CD4-positive, alpha-beta T cell (primary cell): ENCODE results near the gene HOXA11. TPM values are rescaled to one million over a fixed set of nuclear protein-coding genes. Genes with fewer than 3 reads are reported as not detected.

Experiments used
- ATAC-seq: fragments of 200-7000 bp; cut with Tn5 transposase; one replicate; pipeline ENCODE4 v1.10.0; 2022; ENCODE audit warnings: mild to moderate bottlenecking; ENCODE audit not compliant: poor library complexity
- CTCF ChIA-PET: fragments of 350-600 bp; sonication (Branson Sonifier 250); formaldehyde crosslinking; loops from one replicate; lab custom pipeline; 2021; ENCODE audit warnings: antibody characterized with exemption, inconsistent platforms; lab: Charles Lee
- POLR2A ChIA-PET: fragments of 350-600 bp; sonication (Branson Sonifier 250); formaldehyde crosslinking; loops from one replicate; lab custom pipeline; 2021; ENCODE audit warnings: antibody characterized with exemption, inconsistent platforms; lab: Charles Lee
- DNase-seq, 14 experiments: peaks; one replicate each; pipeline ENCODE4 v3.0.0-alpha.2; 2013 to 2020; ENCODE audit warnings: mixed read lengths in 2 of 14
- H3K27ac ChIP-seq, 2 donors: one replicate each; pipeline versions ENCODE4 v1.5.1 to v1.7.0; 2013; ENCODE audit warnings: low read length in 2 of 2, low read depth in 1 of 2, mild to moderate bottlenecking in 1 of 2
- H3K27me3 ChIP-seq, 2 experiments: 1 replicate in 1 of 2; 2 replicates in 1 of 2; pipeline versions ENCODE4 v1.6.1 to v1.7.0; 2013; ENCODE audit warnings: low read length in 2 of 2, control low read depth in 1 of 2, mild to moderate bottlenecking in 1 of 2, moderate library complexity in 1 of 2; ENCODE audit not compliant: insufficient read depth in 2 of 2, control insufficient read depth in 1 of 2
- H3K36me3 ChIP-seq: one replicate; pipeline ENCODE4 v1.6.1; 2013; ENCODE audit warnings: low read length, control low read depth; ENCODE audit not compliant: insufficient read depth
- H3K4me1 ChIP-seq: one replicate; pipeline ENCODE4 v1.6.1; 2013; ENCODE audit warnings: low read length, control low read depth; ENCODE audit not compliant: insufficient read depth
- H3K4me3 ChIP-seq: one replicate; pipeline ENCODE4 v1.5.1; 2013; ENCODE audit warnings: mild to moderate bottlenecking, low read length, moderate library complexity
- H3K9me3 ChIP-seq, 2 experiments: 1 replicate in 1 of 2; 2 replicates in 1 of 2; pipeline versions ENCODE4 v1.6.1 to v1.7.0; 2013; ENCODE audit warnings: low read length in 2 of 2, mild to moderate bottlenecking in 2 of 2, control low read depth in 1 of 2, moderate library complexity in 1 of 2; ENCODE audit not compliant: control insufficient read depth in 1 of 2, insufficient read depth in 1 of 2
- H3K27ac Mint-ChIP-seq: one replicate; pipeline ENCODE4 v1.8.0; 2020; ENCODE audit warnings: mixed read lengths
- H3K27me3 Mint-ChIP-seq: one replicate; pipeline ENCODE4 v1.8.0; 2021; ENCODE audit warnings: mixed read lengths
- H3K36me3 Mint-ChIP-seq: one replicate; pipeline ENCODE4 v1.8.0; 2021; ENCODE audit warnings: low read depth, mixed read lengths
- H3K4me1 Mint-ChIP-seq: one replicate; pipeline ENCODE4 v1.8.0; 2021; ENCODE audit warnings: low read depth, mixed read lengths
- H3K4me3 Mint-ChIP-seq: one replicate; pipeline ENCODE4 v1.8.0; 2020; ENCODE audit warnings: mild to moderate bottlenecking, mixed read lengths
- H3K9me3 Mint-ChIP-seq: one replicate; pipeline ENCODE4 v1.8.0; 2020; ENCODE audit warnings: mixed read lengths
- CTCF ChIP-seq: fragments of 200-600 bp; IDR thresholded peaks from one replicate; pipeline ENCODE4 v1.8.0; 2022; ENCODE audit warnings: antibody characterized with exemption, mild to moderate bottlenecking
- intact Hi-C, 2 experiments: fragments of 100-400 bp; cut with DNase I in 1 of 2; cut with micrococcal nuclease in 1 of 2; formaldehyde crosslinking; loops; one replicate each; pipeline versions ENCODE4 v1.15.1 to v1.9.0; 2023 to 2025; cut with DNase I, micrococcal nuclease
- total RNA-seq, 174 experiments: library from RNA in 2 of 174; stranded (reverse) in 2 of 174; gene quantifications; one replicate each; pipeline ENCODE4 v1.2.3 and lab custom pipeline; 2021 to 2026

Gene HOXA11
- total RNA-seq, 2 experiments from 2014 or later, result not detected

GRCh38 chr7:27165996-27166530 lies 19.0 kb downstream of the HOXA11 start:
- CTCF ChIA-PET, result interaction anchor here (1.3 to 2.5 kb wide), 3 partner anchors 14 to 797 kb away, joined by 4 to 9 read pairs (median 6); no protein-coding TSS in a partner anchor
- Histone ChIP-seq H3K9me3 (peaks cover 0 to 65% of the 10 kb centered on the region in 2 experiments), H3K4me1 (peaks cover 60% of the 10 kb centered on the region), H3K4me3 (no peak overlapping the region), H3K27ac (no peak overlapping the region), H3K27me3 (peaks cover 83 to 96% of the 10 kb centered on the region in 2 experiments), H3K36me3 (no peaks in the 10 kb centered on the region)
- H3K27me3 Mint-ChIP-seq, result peaks cover 92% of the 10 kb centered on the region
- H3K9me3 Mint-ChIP-seq, result no peaks in the 10 kb centered on the region
- intact Hi-C loops, result loop anchor here (2.0 to 10.0 kb wide), 5 partner anchors 871 to 1305 kb away; partner anchors contain the start of gene SNX10 (in 1 of the 2)
- no peak for ATAC-seq
- peak overlapping the region; percentile 51 for H3K4me3 Mint-ChIP-seq
- H3K4me1 Mint-ChIP-seq, result peaks cover 43% of the 10 kb centered on the region
- POLR2A ChIA-PET, result interaction anchor here (0.7 to 1.3 kb wide), 4 partner anchors 8 to 24 kb away, joined by 3 read pairs; partner anchors contain the start of gene HOXA6
- DNase-seq, result peak in 1 of 14 experiments; percentile 25
- H3K27ac Mint-ChIP-seq, result peak overlapping the region; percentile 77
- no peak for TF ChIP-seq CTCF
- peaks cover 4% of the 10 kb centered on the region for H3K36me3 Mint-ChIP-seq

DNA sequence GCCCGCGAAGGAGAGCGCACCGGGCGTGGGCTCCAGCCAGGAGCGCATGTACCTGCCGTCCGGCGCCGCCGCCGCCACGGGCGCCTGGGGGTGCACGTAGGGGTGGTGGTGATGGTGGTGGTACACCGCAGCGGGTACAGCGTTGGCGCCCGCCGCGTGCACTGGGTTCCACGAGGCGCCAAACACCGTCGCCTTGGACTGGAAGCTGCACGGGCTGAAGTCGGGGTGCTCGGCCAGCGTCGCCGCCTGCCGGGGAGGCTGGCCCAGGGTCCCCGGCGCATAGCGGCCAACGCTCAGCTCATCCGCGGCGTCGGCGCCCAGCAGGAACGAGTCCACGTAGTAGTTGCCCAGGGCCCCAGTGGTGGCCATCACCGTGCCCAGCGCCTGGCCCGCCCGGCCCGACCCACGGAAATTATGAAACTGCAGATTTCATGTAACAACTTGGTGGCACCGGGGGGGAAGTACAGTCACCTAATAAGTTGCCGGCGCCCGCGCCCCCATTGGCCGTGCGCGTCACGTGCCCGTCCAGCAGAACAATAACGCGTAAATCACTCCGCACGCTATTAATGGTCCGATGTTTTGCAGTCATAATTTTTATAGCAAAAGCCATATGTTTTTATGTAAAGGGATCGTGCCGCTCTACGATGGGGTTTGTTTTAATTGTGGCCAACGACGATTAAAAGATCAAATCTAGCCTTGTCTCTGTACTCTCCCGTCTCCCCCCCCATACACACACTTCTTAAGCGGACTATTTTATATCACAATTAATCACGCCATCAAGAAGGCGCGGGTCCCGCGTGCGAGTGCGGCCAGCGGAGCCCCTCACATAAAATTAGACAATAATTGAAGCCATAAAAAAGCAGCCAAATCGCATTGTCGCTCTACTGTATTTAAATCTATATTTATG lies 19.7 kb downstream of the HOXA11 start, which contains the start of gene HOXA9:
HOXA9 (minus strand) TSS at position 449 of the 907 bp plus-strand sequence; CDS start at position 369, 80 bp downstream.
- Histone ChIP-seq H3K4me3 (no peak within 1 kb of the TSS), H3K27me3 (peaks cover 83 to 95% of the 10 kb centered on the region in 2 experiments), H3K27ac (no peak within 1 kb of the TSS), H3K36me3 (no peaks in the 10 kb centered on the region), H3K4me1 (peaks cover 67% of the 10 kb centered on the region), H3K9me3 (peaks cover 0 to 68% of the 10 kb centered on the region in 2 experiments)
- Mint-ChIP-seq H3K9me3 (no peaks in the 10 kb centered on the region), H3K27me3 (peaks cover 89% of the 10 kb centered on the region), H3K27ac (peak within 1 kb of the TSS; percentile 77), H3K4me3 (peak within 1 kb of the TSS; percentile 56), H3K4me1 (peaks cover 42% of the 10 kb centered on the region), H3K36me3 (peaks cover 4% of the 10 kb centered on the region)
- intact Hi-C loops, result loop anchor here (10.0 kb wide), 4 partner anchors 871 to 1081 kb away; partner anchors contain the start of gene SNX10 (in 1 of the 2)
- TF ChIP-seq CTCF, result no peak
- ChIA-PET CTCF (interaction anchor here (1.3 to 2.5 kb wide), 3 partner anchors 14 to 796 kb away, joined by 4 to 9 read pairs (median 6); no protein-coding TSS in a partner anchor), POLR2A (interaction anchor here (0.7 to 1.3 kb wide), 3 partner anchors 9 to 25 kb away, joined by 3 read pairs; no protein-coding TSS in a partner anchor)
- DNase-seq (peak in 3 of 14 experiments; percentile 38 to 68 (median 67)), ATAC-seq (no peak)
